ENCODE data around the gene UTP20.
"Not testable (repeated sequence)": the region's sequence is repeated elsewhere in the genome, so short reads cannot be mapped to it uniquely, and the experiment has no call there.

DNA sequence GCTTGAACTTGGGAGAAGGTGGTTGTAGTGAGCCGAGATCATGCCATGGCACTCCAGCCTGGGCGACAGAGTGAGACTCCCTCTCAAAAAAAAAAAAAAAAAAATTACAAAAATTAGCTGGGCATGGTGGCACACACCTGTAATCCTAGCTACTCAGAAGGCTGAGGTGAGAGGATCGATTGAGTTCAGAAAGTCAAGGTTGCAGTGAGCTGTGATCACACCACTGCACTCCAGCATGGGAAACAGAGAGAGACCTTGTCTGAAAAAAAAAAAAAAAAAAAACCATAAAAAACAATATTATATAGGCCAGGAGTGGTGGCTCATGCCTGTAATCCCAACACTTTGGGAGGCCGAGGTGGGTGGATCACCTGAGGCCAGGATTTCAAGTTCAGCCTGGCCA lies 142.2 kb downstream of the UTP20 start:
- TF ChIP-seq, protein P1, sequence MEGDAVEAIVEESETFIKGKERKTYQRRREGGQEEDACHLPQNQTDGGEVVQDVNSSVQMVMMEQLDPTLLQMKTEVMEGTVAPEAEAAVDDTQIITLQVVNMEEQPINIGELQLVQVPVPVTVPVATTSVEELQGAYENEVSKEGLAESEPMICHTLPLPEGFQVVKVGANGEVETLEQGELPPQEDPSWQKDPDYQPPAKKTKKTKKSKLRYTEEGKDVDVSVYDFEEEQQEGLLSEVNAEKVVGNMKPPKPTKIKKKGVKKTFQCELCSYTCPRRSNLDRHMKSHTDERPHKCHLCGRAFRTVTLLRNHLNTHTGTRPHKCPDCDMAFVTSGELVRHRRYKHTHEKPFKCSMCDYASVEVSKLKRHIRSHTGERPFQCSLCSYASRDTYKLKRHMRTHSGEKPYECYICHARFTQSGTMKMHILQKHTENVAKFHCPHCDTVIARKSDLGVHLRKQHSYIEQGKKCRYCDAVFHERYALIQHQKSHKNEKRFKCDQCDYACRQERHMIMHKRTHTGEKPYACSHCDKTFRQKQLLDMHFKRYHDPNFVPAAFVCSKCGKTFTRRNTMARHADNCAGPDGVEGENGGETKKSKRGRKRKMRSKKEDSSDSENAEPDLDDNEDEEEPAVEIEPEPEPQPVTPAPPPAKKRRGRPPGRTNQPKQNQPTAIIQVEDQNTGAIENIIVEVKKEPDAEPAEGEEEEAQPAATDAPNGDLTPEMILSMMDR (IDR thresholded peaks at IDR 0.05) = not testable (repeated sequence)
- not testable (repeated sequence) for TF ChIP-seq POLR2A (IDR thresholded peaks at IDR 0.05)

Data from thyroid gland (tissue), 4 donors.